H1 (cell line): ENCODE measurements around the gene TMEM14C. TPM values are rescaled to one million over a fixed set of nuclear protein-coding genes. Genes with fewer than 3 reads are reported as not detected.

Experiments
- ASH2L ChIP-seq: fragments of 200-600, 300-600 bp; sonication (generic); IDR thresholded peaks from one replicate; pipeline ENCODE4 v1.7.1; 2017; ENCODE audit warnings: low read length
- CEBPB ChIP-seq: IDR thresholded peaks from 2 replicates; pipeline ENCODE4 v1.6.1; 2012; ENCODE audit warnings: low read depth, low read length
- CREB1 ChIP-seq: IDR thresholded peaks from 2 replicates; pipeline ENCODE4 v1.6.1; 2012; ENCODE audit warnings: inconsistent platforms
- EZH2 ChIP-seq: fragments of 200-600 bp; sonication (generic); IDR thresholded peaks from 2 replicates; pipeline ENCODE4 v1.7.1; 2012; ENCODE audit warnings: low read depth, mild to moderate bottlenecking, moderate library complexity, low read length, inconsistent platforms; ENCODE audit not compliant: severe bottlenecking
- FOSL1 ChIP-seq: IDR thresholded peaks from 2 replicates; pipeline ENCODE4 v1.6.1; 2011; ENCODE audit warnings: mild to moderate bottlenecking, low read depth, low read length, moderate library complexity; ENCODE audit not compliant: insufficient read depth
- GTF2F1 ChIP-seq: IDR thresholded peaks from 2 replicates; pipeline ENCODE4 v1.6.1; 2012; ENCODE audit warnings: low read depth, low read length, improper control_type of control experiment, borderline replicate concordance
- POLR2AphosphoS5 ChIP-seq: IDR thresholded peaks from 2 replicates; pipeline ENCODE4 v1.6.1; 2011; ENCODE audit warnings: low read depth, low read length
- RBBP5 ChIP-seq: IDR thresholded peaks from 2 replicates; pipeline ENCODE4 v1.7.1; 2012; ENCODE audit warnings: low read depth, mild to moderate bottlenecking, inconsistent platforms, low read length, moderate library complexity, borderline replicate concordance
- SIN3A ChIP-seq, 2 experiments: IDR thresholded peaks in 1 of 2; conservative IDR thresholded peaks in 1 of 2; 2 replicates each; pipeline ENCODE4 v1.6.1; 2011 to 2012; ENCODE audit warnings: low read length in 2 of 2, improper control_type of control experiment in 1 of 2, low read depth in 1 of 2, mild to moderate bottlenecking in 1 of 2
- SIX5 ChIP-seq: IDR thresholded peaks from 2 replicates; pipeline ENCODE4 v1.6.1; 2011; ENCODE audit warnings: mild to moderate bottlenecking, low read depth, low read length
- SP2 ChIP-seq: IDR thresholded peaks from 2 replicates; pipeline ENCODE4 v1.6.1; 2012; ENCODE audit warnings: mild to moderate bottlenecking, low read length, inconsistent platforms
- SP4 ChIP-seq: IDR thresholded peaks from 2 replicates; pipeline ENCODE4 v1.6.1; 2012; ENCODE audit warnings: low read length, inconsistent platforms
- SRF ChIP-seq: IDR thresholded peaks from 2 replicates; pipeline ENCODE4 v1.6.1; 2011; ENCODE audit warnings: mild to moderate bottlenecking, low read depth, low read length, moderate library complexity
- YY1 ChIP-seq: IDR thresholded peaks from 2 replicates; pipeline ENCODE4 v1.6.1; 2011; ENCODE audit warnings: low read depth, mild to moderate bottlenecking, low read length
- ZNF274 ChIP-seq: IDR thresholded peaks from 2 replicates; pipeline ENCODE4 v1.7.0; 2012; ENCODE audit warnings: low read length, borderline replicate concordance; ENCODE audit errors: extremely low read depth
- polyA plus RNA-seq, 7 experiments: library from polyadenylated mRNA; depleted of rRNA in 3 of 7; stranded (reverse) in 5 of 7; unstranded in 2 of 7; fragments of >200 nt in 5 of 7; fragments of 200-250 nt in 2 of 7; gene quantifications; 1 replicate in 5 of 7; 2 replicates in 1 of 7; 4 replicates in 1 of 7; pipeline versions ENCODE4 v1.2.1 to v1.2.3, GENCODE V29; 2011 to 2013; ENCODE audit warnings: missing spikeins in 2 of 7, mixed read lengths in 2 of 7
- total RNA-seq: library from RNA; stranded (reverse); fragmentation: NEBNext Ultra II Directional; extraction: Animal tissue kit (Norgen Biotek cat#: 25700); gene quantifications from 2 replicates; pipeline ENCODE4 v1.2.1, GENCODE V29; 2021
- TF ChIP-seq, protein P1 (sequence below): IDR thresholded peaks from 2 replicates; pipeline ENCODE4 v1.6.1; 2011; ENCODE audit warnings: low read depth, mild to moderate bottlenecking, low read length; ENCODE audit not compliant: insufficient read depth
- TF ChIP-seq, protein P2 (sequence below): IDR thresholded peaks from 2 replicates; pipeline ENCODE4 v1.6.1; 2011; ENCODE audit warnings: low read length, improper control_type of control experiment

Gene TMEM14C
- total and polyA plus RNA-seq, 2 of the 8 experiments (the other 6 are each of a cell fraction or from before 2014, with no cell fraction given) = 116 to 157 TPM

DNA sequence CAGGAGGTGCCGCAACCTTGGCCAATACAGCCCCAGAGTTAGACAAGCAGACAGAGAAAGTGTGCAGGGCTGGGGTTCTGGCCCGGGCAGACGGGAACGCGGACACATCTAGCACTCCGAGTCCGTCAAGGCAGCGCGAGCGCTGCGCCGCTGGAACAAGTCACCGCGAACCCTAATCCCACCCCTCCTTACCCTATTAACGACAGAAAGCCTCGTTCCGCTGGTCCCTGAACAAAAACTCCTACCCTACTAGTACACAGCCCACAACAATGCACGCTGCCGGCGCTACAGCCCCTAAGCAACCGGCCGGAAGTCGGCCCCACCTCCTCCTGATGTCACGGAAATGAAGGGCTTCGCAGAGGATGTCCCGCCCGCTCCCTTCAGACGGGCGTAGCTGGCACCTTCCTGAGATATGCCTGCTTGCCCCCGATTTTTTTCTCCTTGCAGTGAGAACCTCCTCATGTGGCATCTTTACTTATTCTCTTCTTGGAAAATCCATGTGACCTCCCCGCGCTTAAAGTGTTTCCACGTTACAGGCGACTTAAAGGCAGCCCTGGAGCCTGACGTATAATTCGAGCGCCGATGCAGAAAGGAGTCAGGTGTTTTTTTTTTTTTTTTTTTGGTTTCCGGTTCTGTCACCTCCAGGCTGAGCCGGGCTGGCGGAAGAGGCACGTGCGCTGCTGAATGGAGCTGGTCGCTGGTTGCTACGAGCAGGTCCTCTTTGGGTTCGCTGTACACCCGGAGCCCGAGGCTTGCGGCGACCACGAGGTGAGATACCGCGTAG, 28.4 kb upstream of the TMEM14C start, which contains the start of the genes C6orf52 and PAK1IP1 (continued):
- TF ChIP-seq ASH2L (peak; percentile 43), GTF2F1 (no peak), SP2 (peak; percentile 32; the same call in 1 of the 2 replicates), YY1 (0 out of 2 replicates have a peak, but pooled peaks have one; percentile 43), FOSL1 (no peak), RBBP5 (peak; percentile 56; the same call in 1 of the 2 replicates), SIX5 (peak; percentile 31; the same call in 1 of the 2 replicates), POLR2AphosphoS5 (peak; percentile 56), EZH2 (no peak), SIN3A (conservative IDR thresholded peaks at IDR 0.05 in 1 of 2, IDR thresholded peaks at IDR 0.05 in 1 of 2; ENCODE audit: low read depth in 1 of 2, low read length in 2 of 2) (peak; percentile 97 to 99), SRF (peak; percentile 70), ZNF274 (no peak), CEBPB (no peak), SP4 (peak; percentile 100), CREB1 (peak; percentile 98)
- TF ChIP-seq, protein P1, sequence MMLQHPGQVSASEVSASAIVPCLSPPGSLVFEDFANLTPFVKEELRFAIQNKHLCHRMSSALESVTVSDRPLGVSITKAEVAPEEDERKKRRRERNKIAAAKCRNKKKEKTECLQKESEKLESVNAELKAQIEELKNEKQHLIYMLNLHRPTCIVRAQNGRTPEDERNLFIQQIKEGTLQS = peak; percentile 89
- TF ChIP-seq, protein P2, sequence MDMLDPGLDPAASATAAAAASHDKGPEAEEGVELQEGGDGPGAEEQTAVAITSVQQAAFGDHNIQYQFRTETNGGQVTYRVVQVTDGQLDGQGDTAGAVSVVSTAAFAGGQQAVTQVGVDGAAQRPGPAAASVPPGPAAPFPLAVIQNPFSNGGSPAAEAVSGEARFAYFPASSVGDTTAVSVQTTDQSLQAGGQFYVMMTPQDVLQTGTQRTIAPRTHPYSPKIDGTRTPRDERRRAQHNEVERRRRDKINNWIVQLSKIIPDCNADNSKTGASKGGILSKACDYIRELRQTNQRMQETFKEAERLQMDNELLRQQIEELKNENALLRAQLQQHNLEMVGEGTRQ = peak; percentile 72
